HPDE6-E6E7 (cell line): ENCODE measurements around the gene EPHB1.
"Not testable (repeated sequence)": the region's sequence is repeated elsewhere in the genome, so short reads cannot be mapped to it uniquely, and the experiment has no call there.

Experiments used
- DNase-seq: peaks from one replicate; pipeline ENCODE4 v3.0.0; 2011; ENCODE audit warnings: missing footprints; ENCODE audit errors: extremely low spot score

The EPHB1 gene

DNA sequence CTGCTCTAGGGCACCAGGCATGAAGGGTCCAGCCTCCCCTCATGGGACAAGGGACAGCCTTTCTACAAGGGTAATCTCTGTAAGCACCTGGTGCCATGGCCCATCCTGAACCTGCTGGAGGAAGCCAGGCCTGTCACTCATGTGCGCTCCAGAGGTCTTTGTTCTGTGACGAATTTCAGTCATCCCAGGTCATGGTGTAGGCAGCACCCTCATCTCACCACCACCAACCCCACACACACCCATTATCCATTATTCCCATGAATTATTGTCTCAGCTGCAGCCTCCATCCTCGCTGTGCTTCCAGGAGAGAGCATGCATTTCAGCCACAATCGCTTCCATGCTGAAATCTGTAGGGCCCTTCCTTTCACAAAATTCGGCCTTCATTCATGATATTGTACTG, 419.3 kb downstream of the EPHB1 start:
- no peak for DNase-seq

DNA sequence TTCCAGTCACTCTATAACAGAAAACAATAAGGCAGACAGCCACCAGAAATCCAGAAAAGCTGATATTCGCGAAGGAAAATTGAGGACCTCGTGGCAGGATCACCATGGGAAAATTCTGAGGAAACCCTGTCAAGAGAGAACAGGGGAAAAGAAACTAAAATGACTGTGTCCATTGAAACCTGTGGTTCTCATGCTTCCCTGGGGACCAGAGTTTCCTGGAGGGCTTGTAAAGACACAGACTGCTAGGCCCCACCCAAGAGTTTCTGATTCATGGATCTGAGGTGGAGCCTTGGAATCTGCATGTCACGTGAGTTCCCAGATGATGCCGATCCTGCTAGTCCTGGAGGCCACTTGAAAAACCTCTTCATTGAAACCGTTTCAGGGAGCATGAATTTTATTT, 420.5 kb downstream of the EPHB1 start:
- no peak for DNase-seq

- no peak for DNase-seq
Observed at GRCh38 chr3:135216659-135217058, 421.6 kb downstream of the EPHB1 start.

DNA sequence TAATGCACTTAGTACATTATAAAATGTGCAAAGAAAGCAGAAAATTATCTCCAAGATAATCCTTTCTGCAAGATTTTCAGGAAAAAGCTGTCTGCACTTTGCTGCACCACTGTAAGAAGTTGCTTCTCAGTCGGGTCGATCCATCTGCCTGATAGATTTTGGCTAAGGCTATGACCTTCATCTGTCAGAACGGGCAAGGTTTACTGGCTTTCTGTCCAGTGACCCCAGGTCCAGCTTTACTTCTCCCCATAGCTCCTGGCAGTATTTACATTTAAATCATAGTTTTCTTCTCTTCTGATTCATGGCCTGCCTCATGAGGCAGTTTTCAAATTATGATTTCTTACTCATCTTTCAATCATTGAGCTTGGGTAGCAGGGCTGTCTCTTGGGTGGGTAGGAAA, 422.7 kb downstream of the EPHB1 start:
- no peak for DNase-seq

DNA sequence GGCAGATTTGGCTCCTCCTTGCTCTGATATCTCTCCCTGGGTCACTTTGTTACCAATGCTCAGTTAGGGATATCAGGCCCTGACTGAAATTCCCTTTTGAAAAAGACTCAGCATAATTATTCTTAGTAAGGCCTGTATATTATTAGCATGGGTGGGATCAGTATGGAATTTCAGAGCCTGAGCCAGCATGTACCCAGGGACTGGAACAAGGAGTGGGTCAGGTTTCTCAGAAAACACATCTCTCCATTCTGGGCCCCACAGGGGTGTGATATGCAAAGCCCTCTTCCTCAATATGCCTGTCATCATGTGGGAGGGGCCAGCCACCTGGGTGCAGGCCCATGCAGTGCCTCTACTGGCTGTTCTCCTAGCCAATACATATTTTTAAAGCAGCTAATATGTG, 423.2 kb downstream of the EPHB1 start:
- no peak for DNase-seq

DNA sequence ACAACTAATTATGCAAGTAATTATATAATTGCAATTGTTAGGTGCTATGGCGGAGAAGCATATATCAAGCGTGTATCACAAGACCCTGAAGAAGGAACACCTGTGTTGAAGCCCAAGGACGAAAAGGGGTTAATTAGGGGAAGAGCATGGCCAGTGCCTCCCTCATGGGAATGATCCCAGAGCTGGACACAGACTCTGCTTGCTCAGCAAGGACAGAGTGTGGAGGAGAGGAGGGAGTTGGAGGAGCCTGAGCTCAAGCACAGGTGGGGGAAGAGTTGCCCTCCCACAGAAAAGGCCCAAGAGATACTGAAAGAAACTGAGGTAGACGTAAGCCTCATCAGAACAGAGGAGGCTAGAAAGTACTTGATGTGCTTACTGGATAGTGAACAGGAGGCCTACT, 423.7 kb downstream of the EPHB1 start:
- DNase-seq = no peak

DNA sequence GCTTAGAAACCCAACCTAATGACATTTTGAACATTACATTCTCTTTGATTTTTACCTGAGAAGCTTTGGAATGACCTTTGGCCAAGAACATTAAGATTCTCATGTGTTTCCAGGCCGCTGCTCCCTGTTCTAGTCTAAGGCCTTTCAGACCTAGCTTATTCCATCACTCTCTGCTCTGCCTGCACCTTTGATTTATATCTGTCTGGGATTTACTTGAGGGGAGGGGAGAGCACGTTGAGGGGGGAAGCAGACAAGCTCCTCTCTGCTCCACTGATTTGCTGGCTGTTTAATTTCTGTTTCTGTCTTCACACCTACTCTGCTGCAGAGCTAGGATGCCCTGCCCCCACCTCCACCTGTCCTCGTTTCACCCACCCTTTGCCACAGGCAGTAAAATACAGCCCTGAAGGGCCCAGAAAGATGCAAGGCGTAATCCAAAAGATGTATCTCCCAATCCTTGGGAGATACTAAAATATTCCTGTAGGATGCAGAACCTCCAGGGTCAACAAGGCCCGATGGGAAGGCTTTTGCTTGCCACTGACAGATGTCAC, 429.8 kb downstream of the EPHB1 start:
- no peak for DNase-seq

DNA sequence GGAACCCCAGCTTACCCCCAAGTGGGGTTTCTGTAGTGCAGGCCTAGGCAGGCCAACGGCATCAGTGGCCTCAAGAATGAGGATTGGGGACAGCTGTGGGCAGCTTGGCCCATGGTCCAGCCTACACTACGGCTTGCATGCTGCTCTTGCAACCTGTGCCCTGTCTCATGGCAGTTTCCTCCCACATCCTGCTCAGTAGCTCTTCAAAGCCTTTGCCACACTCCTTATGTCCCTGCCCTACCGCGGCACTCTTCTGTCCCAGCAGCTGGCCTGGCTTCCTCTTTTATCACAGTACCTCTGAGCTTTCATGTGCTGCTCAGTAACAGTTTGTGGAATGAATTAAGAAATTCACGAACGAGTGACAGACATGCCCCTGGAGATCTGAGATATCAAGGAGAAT, 431.0 kb downstream of the EPHB1 start:
- no peak for DNase-seq

- DNase-seq = no peak
Observed at GRCh38 chr3:135228201-135228600, 433.1 kb downstream of the EPHB1 start.

DNA sequence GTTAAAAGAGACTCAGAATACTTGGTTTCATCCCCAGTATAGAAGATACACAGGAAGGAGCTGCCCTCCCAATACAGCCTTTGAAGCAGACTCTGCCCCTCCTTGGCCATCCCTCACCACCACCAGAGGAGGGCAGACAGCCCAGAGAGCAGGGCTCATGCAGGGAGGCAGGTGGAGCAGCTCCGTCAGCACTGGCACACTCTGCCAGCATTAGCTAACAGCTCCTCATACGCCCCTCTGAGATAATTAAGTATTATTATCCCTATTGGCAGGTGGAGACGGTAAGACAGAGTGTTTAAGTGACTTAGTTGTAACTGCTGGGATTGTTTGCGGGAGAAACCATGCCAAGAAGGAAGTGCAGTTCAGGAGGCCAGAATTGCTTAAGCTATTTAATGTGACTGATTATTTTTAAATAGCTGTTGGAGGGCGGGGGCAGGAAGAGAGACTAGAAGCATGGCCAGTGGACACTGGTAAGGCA, 434.0 kb downstream of the EPHB1 start:
- DNase-seq = no peak

DNA sequence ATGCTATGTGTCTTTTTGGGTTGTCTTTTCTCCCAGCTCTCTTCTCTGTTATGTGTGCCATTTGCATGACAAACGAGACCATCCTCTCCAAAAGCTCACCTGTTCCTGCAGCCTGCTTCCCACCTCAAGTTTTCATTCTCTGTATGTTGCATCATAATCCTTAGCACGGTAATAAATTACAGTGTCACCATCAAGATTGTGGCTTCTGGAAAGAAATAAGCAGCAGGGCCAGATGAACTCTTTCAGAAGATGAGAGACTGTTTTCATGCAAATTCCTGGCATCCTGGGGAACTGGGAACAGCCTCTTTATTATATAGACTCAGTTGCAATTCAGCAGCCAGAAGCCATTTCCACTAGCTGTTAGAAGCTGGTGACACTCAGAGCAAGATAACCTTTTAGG, 436.7 kb downstream of the EPHB1 start:
- DNase-seq = no peak

GRCh38 chr3:135232226-135232625, 437.2 kb downstream of the EPHB1 start:
- DNase-seq = no peak

GRCh38 chr3:135233476-135233875, 438.4 kb downstream of the EPHB1 start:
- not testable (repeated sequence) for DNase-seq

GRCh38 chr3:135235541-135235940, 440.5 kb downstream of the EPHB1 start:
- DNase-seq = no peak

- no peak for DNase-seq
Observed at GRCh38 chr3:135237371-135238143, 442.5 kb downstream of the EPHB1 start.

DNA sequence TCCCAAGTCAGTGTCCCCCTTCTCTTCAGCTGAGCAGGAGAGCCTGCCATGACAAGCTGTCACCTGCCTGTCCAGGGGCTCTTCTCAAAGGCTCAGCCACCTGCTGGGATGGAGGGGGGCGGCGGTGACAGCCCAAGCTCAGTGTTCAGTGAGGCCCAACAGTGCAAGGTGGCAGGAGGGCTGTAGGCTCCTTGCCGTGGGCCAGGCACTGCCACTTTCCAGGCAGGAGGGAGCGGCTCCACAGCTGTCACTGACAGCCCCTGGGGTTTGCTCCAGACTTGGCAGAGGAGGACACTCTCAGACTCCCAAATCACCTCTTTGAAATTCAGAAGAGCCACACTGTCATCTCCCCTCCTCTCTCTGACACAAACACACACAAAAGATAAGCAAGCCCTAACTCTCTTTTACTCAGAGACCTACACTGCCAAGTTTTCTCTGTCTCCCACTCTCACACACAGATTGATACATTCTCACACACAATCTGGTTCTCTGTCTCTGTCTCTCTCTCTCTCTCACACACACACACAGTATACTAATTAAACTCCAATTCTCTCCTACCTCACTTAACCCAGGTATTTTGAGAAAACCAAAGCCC, 443.3 kb downstream of the EPHB1 start:
- no peak for DNase-seq

DNA sequence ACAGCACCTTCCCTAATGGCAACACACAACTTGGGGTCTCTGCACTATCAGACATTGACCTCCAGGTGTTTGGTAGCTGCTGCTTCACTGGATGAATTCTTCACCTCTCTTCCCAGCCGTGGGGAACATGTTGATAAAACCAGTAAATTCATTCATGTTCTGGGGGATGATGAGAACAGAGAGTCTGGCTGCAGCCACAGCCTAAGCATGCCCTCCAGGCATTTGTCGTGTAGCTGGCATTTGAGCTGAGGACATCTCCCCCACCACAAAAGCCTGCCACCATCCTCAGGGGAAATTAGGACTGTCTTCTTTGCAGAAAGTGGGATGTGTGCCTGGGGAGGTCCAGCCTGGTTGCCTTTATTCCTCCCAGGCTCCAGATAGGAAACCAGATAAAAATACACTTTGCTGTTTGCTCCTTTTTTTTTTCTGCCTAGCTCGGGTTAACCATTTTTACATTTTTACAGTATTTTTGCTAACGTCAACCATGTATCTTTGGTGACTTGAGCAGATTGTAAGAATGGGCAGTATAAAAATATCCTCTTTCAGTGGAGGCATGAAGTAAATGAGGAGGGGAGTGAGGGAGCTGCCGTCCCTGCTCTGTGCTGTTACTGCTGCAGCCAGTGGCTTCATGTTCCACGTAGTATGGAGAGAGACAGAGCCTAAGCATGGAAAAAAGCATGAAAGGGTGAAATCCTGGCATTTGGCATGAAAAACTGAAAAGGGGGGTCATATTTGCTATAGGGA, 444.0 kb downstream of the EPHB1 start:
- DNase-seq = no peak

DNA sequence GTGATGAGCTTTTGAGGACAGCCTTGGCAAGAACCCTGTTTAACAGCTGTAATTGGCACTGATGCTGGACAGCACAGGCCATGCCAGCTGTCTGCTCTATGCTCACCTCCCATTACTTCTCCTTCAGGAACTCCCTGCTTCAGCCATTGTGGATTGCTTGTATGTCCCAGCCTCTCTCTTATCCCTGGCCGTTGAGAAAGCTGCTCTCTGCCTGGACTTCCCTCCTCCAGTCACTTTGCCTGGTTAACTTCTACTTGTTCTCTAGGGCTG, 444.5 kb downstream of the EPHB1 start:
- DNase-seq = no peak

DNA sequence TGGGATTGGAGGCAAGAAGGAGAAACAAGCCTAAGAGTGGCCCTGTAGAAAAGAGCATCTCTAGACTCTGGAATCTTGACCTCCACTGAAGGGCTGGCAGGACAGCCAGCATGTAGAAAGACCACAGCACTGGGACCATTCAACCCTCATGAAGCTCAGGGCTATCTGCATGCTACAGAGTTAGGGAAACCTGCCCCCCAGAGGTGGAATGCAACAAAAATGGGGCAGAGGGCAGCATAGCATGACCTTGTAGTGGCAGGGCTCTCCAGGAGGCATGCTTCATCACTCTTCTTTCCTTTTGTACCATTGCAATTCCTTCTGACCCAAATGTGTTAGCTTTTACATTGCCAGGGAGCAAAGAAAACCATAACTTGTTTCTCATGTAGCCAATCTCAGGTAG, 445.4 kb downstream of the EPHB1 start:
- DNase-seq = no peak

GRCh38 chr3:135242285-135242684, 447.2 kb downstream of the EPHB1 start:
- DNase-seq = no peak

DNA sequence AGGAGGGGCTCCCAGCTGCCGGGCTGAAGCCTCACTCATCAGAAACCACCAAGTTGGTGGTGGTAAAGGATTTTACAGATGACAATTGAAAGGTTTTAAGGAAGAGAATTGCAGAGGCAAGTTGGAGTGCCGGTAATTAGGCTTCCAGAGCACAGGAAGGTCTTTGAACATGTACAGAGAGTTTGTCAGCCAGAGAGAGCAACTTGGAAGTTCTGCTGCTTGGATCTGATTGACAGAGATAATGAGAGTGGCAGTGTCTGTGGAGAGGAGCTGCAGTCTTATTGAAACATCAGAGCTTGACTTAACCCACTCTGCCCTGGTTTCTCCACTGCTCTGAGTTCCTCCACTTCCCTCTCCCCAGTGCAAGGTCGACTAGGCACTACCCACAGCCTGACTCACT, 448.6 kb downstream of the EPHB1 start:
- no peak for DNase-seq

- DNase-seq = no peak
Observed at GRCh38 chr3:135246027-135246426, 451.0 kb downstream of the EPHB1 start.

GRCh38 chr3:135248213-135248612, 453.2 kb downstream of the EPHB1 start:
- no peak for DNase-seq
